OCI-LY1 (cell line): ENCODE data around the gene TRIM9.

Experiments used
- CTCF ChIP-seq: fragments of 200-600 bp; sonication (generic), shearing (Covaris generic); IDR thresholded peaks from 2 replicates; pipeline ENCODE4 v1.5.1; 2017; ENCODE audit warnings: mild to moderate bottlenecking, antibody characterized with exemption, low read length, moderate library complexity, mixed read lengths
- EZH2 ChIP-seq: fragments of 200-600 bp; sonication (generic), shearing (Covaris generic); IDR thresholded peaks from 2 replicates; pipeline ENCODE4 v1.8.0; 2017; ENCODE audit warnings: borderline replicate concordance, mixed run types, mild to moderate bottlenecking, antibody characterized with exemption, low read length, moderate library complexity, mixed read lengths

GRCh38 chr14:51080645-51081044 is 14.3 kb downstream of the TRIM9 start:
- TF ChIP-seq CTCF (no peak), EZH2 (no peak)
